A673 (cell line): Measurements from ENCODE around the gene SMOC2. TPM values are rescaled to one million over a fixed set of nuclear protein-coding genes. Genes with fewer than 3 reads are reported as not detected.

Experiments used
- BruUV-seq: library from RNA; stranded (reverse); fragments of 400-500 nt; replicated peaks from 2 replicates; lab custom pipeline; 2021; lab: Mats Ljungman, UMichigan
- CTCF ChIA-PET: fragments of 300-600 bp; sonication (Branson Sonifier 250); formaldehyde crosslinking; loops from one replicate; lab custom pipeline; 2022; ENCODE audit warnings: antibody characterized with exemption; lab: Charles Lee
- POLR2A ChIA-PET: fragments of 300-600 bp; sonication (Branson Sonifier 250); formaldehyde crosslinking; loops from one replicate; lab custom pipeline; 2022; ENCODE audit warnings: antibody characterized with exemption; ENCODE audit not compliant: low non-redundant PET; lab: Charles Lee
- DNase-seq: peaks from one replicate; pipeline ENCODE4 v3.0.0-alpha.2; 2015; ENCODE audit warnings: low spot score
- H3K27ac ChIP-seq: fragments of 200-600 bp; sonication (generic); 2 replicates; pipeline ENCODE4 v1.5.1; 2016; ENCODE audit warnings: mixed run types, low read depth, mild to moderate bottlenecking, mixed read lengths, antibody characterized with exemption, low read length; ENCODE audit not compliant: poor library complexity, severe bottlenecking
- H3K27me3 ChIP-seq: fragments of 200-600 bp; sonication (generic); replicated peaks from 2 replicates; pipeline ENCODE4 v1.6.1; 2017; ENCODE audit warnings: mixed run types, low read depth, mild to moderate bottlenecking, mixed read lengths, antibody characterized with exemption, low read length; ENCODE audit not compliant: insufficient read depth, poor library complexity
- H3K36me3 ChIP-seq: fragments of 200-600 bp; sonication (generic); 2 replicates; pipeline ENCODE4 v1.6.1; 2016; ENCODE audit warnings: mixed run types, mild to moderate bottlenecking, mixed read lengths, antibody characterized with exemption, low read length; ENCODE audit not compliant: insufficient read depth, poor library complexity, severe bottlenecking
- H3K4me1 ChIP-seq: fragments of 200-600 bp; sonication (generic); 2 replicates; pipeline ENCODE4 v1.6.1; 2017; ENCODE audit warnings: mixed run types, mild to moderate bottlenecking, mixed read lengths, antibody characterized with exemption, low read length; ENCODE audit not compliant: insufficient read depth, poor library complexity, severe bottlenecking
- H3K4me3 ChIP-seq: fragments of 200-600 bp; sonication (generic); 2 replicates; pipeline ENCODE4 v1.5.1; 2016; ENCODE audit warnings: low read depth, mixed run types, mild to moderate bottlenecking, mixed read lengths, low read length; ENCODE audit not compliant: poor library complexity, severe bottlenecking
- H3K9me3 ChIP-seq: fragments of 200-600 bp; sonication (generic); 2 replicates; pipeline ENCODE4 v1.6.1; 2016; ENCODE audit warnings: mixed run types, low read depth, mild to moderate bottlenecking, mixed read lengths, antibody characterized with exemption, low read length; ENCODE audit not compliant: poor library complexity, severe bottlenecking
- EZH2 ChIP-seq: fragments of 200-600 bp; sonication (generic); IDR thresholded peaks from 2 replicates; pipeline ENCODE4 v1.6.1; 2017; ENCODE audit warnings: borderline replicate concordance, low read depth, mild to moderate bottlenecking, mixed read lengths, antibody characterized with exemption, low read length; ENCODE audit not compliant: poor library complexity, severe bottlenecking
- intact Hi-C: fragments of 100-400 bp; cut with micrococcal nuclease; formaldehyde crosslinking; loops from one replicate; pipeline ENCODE4 v1.10.0; 2022; ENCODE audit not compliant: unreplicated experiment
- total RNA-seq: library from RNA; stranded (reverse); gene quantifications from 2 replicates; pipeline ENCODE4 v1.2.3, GENCODE V29; 2021
- TF ChIP-seq, protein P1 (sequence below): fragments of 300-800, 200-600 bp; sonication (generic); conservative IDR thresholded peaks from 2 replicates; pipeline ENCODE4 v1.5.1; 2017; ENCODE audit warnings: low read depth, mild to moderate bottlenecking, antibody characterized with exemption, low read length, moderate library complexity, mixed read lengths

The SMOC2 gene
- total RNA-seq, 1 experiment from 2014 or later, result 1.8 TPM

DNA sequence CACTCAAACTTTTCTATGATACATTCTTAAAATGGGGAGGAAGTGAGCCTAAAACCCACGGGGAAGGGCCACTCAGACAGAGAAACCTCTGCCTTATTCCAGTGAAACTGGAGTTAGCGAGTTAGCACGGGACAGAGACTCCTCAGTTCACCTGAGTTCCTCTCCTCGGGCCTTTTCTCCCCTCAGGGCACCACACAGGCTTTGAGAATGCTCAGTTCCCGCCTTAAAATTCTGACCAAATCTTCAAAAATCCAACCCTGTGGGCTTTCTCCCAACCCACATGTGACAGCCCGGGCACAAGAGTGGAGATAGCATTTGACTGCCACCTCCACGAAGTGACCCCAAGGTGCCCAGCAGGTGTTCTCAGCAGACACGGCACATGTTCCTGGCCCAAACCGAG lies 204.3 kb downstream of the SMOC2 start:
- Histone ChIP-seq H3K9me3 (no peaks in the 10 kb centered on the region), H3K27ac (no peak overlapping the region), H3K4me3 (no peak overlapping the region), H3K4me1 (peaks cover 7% of the 10 kb centered on the region), H3K27me3 (no peaks in the 10 kb centered on the region), H3K36me3 (no peaks in the 10 kb centered on the region)
- intact Hi-C loops, result no loop called here
- DNase-seq, result no peak
- POLR2A ChIA-PET, result no interaction called here
- TF ChIP-seq, protein P1, sequence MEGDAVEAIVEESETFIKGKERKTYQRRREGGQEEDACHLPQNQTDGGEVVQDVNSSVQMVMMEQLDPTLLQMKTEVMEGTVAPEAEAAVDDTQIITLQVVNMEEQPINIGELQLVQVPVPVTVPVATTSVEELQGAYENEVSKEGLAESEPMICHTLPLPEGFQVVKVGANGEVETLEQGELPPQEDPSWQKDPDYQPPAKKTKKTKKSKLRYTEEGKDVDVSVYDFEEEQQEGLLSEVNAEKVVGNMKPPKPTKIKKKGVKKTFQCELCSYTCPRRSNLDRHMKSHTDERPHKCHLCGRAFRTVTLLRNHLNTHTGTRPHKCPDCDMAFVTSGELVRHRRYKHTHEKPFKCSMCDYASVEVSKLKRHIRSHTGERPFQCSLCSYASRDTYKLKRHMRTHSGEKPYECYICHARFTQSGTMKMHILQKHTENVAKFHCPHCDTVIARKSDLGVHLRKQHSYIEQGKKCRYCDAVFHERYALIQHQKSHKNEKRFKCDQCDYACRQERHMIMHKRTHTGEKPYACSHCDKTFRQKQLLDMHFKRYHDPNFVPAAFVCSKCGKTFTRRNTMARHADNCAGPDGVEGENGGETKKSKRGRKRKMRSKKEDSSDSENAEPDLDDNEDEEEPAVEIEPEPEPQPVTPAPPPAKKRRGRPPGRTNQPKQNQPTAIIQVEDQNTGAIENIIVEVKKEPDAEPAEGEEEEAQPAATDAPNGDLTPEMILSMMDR, result no peak
- no peak for TF ChIP-seq EZH2
- CTCF ChIA-PET, result no interaction called here
- BruUV-seq, result no TSS peak

DNA sequence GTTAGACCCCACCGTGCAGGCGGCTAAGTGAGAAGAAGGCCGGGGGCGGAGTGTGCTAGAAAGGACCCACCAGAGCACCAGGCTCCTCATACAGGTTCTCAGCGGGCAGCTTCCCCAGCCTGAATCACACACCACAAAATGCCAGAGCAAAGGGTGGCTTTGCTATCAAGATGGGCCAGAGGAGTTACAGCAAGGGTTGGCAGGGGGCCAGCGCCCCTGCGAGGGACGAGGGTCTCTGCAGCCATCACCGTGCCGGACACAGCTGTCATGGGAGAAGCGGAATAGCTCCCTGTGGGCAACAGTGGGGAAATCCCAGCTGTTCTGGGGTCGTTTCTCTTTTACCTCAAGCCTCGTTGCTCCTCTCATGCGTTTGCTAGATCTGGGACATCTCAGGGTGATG lies 206.3 kb downstream of the SMOC2 start:
- TF ChIP-seq, protein P1, result no peak
- TF ChIP-seq EZH2, result no peak
- no peak overlapping the region for H3K27ac ChIP-seq
- intact Hi-C loops, result no loop called here
- ChIA-PET POLR2A (no interaction called here), CTCF (no interaction called here)
- DNase-seq, result no peak
- H3K9me3 ChIP-seq, result no peaks in the 10 kb centered on the region
- H3K4me1 ChIP-seq, result peaks cover 7% of the 10 kb centered on the region
- H3K36me3 ChIP-seq, result no peaks in the 10 kb centered on the region
- no peak overlapping the region for H3K4me3 ChIP-seq
- H3K27me3 ChIP-seq, result no peaks in the 10 kb centered on the region
- BruUV-seq, result no TSS peak

DNA sequence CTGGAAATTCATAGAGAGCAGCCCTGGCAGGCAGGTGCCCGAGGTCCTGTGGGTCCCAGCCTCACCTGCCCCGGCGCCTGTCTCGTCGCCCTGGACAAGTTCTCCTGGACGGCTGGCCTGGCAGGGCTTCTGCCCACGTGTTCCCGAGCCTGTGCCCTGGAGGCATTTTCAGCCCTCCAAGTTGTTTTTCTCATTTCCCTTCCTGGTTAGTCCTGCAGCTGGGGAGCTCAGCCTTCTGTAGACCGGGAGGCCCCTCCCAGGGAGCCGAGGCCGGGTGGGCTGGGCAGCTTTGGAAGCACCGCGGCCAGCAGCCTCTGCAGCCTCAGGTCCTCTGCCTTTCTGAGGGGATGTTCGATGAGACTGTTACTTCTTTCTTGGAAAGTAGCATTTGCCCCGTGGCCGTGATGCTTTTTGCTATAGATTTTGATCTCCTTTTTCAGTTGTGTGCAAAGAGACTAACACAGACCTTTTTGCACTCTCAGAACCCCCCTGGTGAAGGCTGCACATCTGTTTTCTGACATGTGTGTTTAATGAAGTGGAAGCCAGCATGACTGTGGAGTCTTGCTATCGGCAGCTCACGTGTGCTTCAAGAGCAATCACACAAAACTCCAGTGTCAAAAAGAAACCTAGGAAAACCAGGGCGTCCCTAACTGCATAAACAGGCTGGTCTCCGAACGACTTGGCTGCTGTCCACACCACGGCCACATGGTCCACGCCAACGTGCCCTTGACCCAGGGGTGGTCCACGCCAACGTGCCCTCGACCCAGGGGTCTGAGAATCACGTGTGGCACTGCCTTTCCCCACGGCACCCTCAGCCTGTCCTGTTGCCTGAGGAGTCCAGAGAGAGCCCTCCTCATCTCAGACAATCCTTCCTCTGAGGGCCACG lies 207.5 kb downstream of the SMOC2 start:
- ChIA-PET CTCF (no interaction called here), POLR2A (no interaction called here)
- intact Hi-C loops, result no loop called here
- Histone ChIP-seq H3K27ac (no peak overlapping the region), H3K9me3 (no peaks in the 10 kb centered on the region), H3K4me1 (peaks cover 7% of the 10 kb centered on the region), H3K27me3 (no peaks in the 10 kb centered on the region), H3K36me3 (no peaks in the 10 kb centered on the region), H3K4me3 (peak overlapping the region; percentile 7)
- peak; percentile 35 for DNase-seq
- no TSS peak for BruUV-seq
- TF ChIP-seq, protein P1, result no peak
- no peak for TF ChIP-seq EZH2
